ELF-1 (cell line): Measurements from ENCODE around the gene ASAP3.

Experiments
- DNase-seq: peaks from one replicate; pipeline ENCODE4 v3.0.0-alpha.2; 2016; ENCODE audit warnings: low read depth, low spot score

Gene ASAP3

DNA sequence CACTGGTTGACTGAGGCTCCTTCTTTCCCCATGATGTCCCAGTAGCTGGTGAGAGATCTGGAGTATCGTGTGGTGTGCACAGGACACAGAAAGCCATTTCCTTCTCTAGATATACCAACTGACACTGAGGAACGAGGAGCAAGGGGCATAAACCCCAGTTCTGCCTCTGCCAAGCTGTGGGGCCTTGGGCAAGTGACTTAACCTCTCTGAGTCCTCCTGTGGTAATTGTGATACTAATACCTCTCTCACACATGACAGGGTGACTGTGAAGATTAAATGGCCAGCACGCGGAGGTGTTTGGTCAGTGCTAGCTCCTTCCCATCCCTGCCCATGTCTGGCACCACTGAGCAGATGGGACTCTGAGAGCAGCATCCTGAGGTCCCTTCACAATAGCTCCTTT lies 33.1 kb downstream of the ASAP3 start:
- no peak for DNase-seq

DNA sequence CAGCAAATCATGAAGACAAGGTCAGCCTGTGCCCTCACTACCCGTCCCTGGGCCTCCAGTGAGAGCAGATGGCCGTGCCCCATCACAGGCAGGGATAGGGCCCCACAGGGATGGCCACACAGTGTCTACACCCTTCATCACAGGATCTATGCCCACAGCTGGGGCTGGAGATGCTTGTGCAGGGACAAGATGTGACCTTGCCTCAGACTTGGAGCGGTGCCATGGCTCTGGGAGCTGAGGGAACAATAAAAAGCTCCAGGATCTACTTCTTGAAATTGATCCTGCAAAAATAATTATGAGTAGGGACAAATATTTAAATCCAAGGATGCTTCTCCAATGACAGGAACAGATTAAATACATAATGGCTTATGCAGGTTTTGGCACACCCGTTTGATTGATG lies 34.0 kb downstream of the ASAP3 start:
- no peak for DNase-seq

DNA sequence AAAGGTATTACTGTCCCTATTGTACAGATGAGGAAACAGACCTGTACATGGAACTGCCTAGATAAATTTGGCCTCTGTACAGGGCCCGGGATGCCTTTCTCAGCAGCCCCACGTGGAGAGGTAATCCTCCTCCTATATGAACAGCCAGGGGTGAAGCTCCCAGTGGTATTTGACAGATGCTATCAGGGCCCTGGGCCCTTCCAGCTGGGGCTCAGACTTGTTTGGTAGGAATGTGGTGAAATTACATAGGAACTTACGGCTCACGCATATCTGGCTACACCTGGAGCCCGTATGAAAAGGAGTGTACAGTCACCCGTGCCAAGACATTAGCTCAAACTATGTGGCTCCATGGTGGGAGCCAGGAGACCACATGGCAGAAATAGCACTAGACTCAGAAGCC lies 34.7 kb downstream of the ASAP3 start:
- DNase-seq: peak; percentile 52

DNA sequence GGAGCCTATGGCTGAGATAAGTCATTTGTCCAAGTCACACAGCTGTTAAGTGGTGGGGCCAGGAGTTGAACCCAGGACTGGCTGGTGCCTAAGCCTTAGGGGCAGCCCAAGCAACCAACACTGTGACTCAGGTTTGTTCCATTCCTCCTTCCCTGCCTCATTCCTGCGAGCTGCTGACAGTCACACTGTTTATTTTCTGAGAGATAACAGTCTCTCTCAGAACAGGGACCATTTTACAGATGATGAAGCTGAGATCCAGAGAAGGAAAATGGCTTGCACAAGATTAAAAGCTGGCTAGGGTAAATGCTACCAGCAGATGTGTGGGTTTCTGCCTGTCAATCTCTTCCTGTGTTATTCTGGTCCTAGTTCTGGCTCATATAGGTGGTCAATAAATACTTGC lies 35.1 kb downstream of the ASAP3 start:
- DNase-seq: no peak

DNA sequence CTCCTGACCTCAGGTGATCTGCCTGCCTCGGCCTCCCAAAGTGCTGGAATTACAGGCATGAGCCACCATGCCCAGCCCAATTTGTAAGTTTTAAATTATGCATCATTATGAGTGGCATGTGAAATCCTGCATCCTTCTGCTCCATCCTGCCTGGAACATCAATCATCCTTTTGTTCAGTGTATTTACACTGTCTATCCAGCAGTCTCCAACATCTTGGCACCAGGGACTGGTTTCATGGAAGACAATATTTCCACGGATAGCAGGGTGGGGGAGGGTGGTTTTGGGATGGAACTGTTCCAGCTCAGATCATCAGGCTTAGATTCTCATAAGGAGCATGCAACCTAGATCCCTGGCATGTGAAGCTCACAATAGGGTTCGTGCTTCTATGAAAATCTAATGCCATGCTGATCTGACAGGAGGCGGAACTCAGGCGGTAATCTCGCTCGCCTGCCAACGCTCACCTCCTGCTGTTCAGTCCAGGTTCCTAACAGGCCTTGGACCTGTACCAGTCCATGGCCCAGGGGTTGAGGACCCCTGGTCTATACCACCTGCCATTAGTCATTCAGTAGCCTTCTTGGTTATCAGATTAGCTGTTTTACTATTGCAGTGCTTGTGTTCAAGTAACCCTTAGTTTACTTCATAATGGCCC lies 37.2 kb downstream of the ASAP3 start:
- no peak for DNase-seq

DNA sequence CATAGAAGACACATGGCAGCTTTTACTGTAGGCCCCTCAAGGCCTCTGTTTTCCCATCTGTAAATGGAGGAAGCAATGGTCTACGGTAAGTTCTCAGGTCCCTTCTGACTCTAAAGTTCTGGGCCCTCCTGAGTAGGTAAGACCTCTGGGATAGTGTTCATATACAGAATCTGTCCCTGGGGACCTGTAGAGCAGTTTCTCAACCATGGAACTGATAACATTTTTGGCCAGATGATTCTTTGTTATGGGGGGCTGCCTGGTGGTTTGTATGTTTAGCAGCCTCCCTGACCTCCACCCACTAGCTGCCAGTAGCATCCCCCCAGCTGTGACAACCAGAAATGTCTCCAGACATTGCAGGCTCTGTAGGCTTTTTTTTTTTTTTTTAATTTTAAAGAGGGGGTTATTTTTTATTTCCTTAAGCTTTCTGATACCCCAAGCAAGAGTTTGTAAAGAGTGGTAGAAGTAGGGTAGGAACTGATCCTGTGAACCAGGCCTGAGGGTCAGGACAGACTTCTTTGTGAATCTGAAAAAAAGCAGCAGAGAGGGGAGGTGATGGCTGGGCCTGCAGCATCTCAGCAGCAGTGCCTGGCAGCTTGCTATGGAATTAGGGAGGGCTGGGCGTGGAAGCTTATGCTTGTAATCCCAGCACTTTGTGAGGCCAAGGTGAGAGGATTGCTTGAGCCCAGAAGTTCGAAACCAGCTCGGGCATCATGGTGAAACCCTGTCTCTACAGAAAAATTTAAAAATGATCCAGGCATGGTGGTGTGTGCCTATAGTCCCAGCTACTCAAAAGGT lies 39.2 kb downstream of the ASAP3 start:
- no peak for DNase-seq

DNA sequence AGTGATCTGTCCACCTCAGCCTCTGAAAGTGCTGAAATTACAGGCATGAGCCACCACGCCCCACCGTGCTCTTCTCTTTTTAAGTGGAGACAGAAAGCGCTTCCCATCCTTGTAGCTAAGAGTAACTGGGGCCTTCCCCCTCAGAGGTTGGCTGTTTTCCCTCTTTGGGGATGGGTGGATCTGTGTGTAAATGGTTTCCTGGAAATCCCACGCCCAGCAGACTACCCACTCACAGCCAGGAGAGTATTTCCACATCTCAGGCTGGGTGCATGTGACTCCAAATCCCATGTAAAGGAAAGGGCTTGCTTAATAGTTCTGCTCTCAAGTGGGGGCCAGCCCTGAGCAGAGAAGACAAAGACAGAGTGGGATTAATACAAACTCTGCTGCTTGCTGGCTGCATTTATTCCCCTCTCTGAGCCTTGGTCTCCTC lies 39.9 kb downstream of the ASAP3 start:
- DNase-seq: no peak

DNA sequence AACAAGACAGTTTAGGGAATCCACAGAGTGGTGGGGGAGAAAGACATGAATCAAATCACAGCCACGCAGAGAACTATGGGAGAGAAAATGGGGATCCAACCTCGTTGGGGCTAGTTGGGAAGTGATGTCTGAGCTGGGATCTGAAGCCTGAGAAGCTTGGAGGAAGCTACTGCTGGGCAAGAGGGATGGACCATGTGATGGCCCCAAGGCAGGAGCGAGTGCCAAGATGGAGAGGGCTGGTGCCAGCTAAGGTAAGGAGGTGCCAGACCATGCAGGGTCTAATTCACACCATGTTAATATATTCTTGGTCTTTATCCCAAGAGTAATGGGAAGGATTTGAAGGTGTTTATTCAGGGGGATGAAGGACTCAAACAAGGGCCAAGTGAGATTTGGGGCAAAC lies 41.2 kb downstream of the ASAP3 start:
- no peak for DNase-seq

DNA sequence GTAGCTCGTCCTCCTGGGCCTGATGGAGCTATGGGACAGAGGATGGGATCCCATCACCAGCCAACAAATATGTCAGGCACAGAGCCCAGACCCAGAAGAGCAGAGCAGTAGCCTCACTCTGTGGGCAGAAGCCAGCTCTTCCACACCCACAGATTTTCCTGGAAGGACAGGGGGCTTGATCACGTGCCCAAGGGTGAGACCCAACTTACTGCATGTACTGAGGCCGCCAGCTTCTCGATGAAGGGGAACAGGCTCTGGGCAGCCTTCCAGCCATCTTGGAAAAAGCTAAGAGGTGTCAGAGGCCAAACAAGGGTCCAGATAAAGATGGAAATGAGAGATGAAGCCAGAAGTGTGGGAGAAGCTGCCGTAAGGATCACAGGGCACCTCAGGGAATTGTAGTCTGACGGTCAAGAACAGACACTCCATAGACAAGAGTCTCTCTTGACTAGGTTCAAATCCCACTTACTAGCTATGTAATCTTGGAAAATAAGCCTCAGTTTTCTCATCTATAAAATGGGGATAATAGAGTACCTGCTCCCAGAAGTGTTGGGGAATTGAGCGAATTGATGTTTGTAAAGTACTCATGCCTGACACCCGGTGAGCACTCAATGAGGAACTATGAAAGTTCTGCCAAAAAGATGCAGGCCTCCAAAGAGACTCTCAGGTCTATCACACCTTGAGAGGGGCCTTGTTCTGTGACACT lies 42.4 kb downstream of the ASAP3 start:
- DNase-seq: no peak

DNA sequence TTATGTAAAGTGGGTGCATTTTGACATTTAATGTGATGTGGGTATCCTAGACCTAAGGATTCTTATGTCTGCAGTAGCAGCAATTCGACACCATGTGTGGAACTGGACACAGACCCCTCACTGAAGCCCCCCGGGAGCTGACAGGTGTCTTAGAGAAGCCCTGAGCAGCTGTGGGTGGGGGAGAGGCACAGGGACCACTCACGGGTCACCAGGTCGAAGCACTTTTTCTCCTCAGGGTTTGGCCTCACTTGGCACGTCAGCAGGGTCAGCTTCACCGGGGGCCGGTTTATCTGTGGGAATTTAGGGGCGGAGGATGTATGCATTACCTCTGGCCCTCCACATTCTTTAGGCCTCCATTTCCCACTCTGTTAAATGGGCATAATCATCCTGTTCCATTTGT lies 45.4 kb downstream of the ASAP3 start:
- no peak for DNase-seq

DNA sequence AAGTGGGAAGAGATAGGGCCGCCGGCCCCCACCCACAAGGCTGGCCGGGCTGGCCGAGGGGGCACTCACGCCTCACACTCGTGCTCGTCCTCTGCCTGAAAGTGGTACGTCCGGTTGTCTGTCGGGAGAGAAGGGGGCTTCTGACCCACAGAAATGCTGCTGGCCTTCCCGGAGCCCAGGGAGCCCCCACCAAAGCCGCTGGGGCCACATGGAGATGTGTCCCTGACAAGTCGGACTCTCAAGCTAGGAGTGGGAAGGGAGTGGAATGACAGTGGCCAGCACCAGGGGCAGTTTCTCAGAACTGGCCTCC lies 46.7 kb downstream of the ASAP3 start:
- no peak for DNase-seq

DNA sequence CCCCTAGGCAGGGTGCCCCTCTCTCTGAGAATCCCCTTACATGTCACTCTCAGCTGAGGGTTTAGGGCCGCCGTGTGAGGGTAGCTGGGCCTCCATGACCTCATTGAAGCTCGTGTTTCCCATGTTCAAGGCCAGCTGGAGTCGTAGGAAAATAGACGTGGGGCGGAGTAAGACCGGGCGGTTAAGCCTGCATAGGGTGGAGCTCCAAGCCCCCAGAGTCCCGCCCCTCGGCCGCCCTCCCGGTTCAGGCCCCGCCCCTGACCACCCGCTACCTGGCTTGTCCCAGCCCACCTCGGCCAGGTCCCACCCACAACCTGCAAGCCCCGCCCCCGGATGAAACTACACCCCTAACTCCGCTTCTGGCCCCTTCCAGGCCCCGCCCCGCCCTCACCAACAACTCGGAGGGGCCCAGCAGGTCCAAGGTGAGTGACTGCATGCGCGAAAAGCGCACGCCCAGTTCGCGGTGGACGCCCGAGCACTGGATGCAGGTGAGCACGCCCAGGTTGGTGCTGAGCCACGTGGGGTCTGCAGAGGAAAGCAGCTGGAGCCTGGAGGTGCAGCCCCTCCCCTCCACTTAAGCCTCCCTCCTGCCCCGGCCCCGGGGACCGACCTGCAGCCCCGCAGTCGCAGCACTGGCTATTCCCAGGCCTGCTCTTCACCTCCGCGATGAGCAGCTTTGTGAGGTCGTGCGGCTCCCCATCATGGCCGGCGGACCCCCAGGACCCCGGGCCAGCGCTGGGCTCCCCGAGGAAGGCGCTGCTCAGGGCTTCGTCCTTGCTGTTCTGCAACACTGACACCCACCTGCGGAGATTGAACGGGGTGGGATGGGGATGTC lies 47.2 kb downstream of the ASAP3 start:
- DNase-seq: peak; percentile 81

DNA sequence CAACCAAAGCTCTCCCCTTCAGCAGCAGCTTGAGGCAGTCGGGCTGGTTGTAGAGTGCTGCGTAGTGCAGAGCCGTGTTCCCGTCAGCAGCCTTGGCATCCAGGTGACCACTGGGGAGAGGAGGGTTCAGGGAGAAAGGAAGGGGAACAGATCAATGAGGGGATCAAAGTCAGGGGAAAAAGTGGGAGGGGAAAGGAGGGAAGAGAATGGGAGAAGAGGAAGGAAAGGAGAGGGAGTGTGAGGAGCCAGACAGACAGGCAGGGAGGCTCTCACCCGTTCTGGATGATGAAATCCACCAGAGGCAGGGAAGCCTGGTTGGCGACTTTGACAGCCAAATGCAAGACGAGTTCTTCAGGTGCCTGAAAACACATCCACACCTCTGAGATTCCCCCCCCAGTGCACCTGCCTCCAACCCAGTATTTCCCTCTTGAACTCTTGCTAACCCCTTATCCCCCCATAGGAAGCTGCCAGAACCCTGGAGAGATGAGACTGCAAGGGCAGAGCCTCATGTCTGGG lies 49.7 kb downstream of the ASAP3 start:
- DNase-seq: no peak

DNA sequence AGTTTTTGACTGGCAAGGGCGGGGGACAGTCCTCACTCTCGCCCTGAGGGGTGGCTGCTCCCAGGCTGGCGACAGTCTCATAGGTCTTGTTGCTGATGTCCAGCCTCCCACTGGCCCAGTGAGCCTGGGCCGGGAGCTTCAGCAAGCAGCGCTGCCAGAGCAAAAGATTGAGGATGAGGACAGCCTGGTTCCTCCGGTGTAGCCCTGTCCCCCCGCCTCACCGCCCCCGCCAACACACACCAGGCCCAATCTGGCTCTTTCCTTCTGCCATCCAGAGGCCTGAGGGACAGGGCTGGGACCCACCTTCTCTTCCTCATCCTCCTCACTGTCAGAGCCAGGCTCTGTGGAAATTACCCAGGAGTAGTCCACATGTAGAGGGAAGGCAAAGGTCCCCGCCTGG lies 50.9 kb downstream of the ASAP3 start:
- no peak for DNase-seq

DNA sequence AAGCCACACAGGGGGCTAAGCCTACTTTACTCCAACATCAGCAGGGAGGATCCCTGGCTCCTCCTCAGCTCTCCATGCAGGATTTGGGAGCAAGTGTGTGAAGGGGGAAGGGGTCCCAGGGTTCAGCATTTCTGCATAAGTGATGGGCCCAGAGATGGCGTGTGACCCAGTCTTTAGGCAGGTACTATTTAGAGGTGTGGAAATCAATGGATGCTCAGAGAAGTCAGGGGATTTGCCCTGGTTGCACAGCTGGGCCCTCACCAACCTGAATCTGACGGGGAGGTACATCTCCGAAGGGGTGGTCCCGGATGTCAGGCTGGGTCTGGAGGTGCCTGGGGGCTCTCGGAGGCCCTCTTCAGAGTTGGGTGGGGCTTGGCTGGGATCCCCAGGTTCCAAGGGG lies 52.5 kb downstream of the ASAP3 start:
- no peak for DNase-seq

DNA sequence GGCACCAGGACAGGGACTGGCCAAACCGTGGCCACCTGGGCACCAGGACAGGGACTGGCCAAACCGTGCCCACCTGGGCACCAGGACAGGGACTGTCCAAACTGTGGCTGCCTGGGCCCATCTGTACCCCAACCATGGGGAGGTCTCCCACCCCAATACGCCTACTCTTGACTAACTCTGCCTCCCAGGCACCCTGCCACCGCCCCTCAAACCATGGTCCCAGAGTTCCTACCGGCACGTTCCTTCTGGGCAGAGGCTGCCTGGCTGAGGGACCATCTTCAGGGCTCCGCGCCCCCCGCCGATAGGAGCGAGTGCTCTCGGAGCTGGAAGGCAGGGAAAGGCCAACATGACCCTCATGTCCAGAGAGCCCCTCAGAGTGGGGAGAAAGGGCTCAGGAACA lies 53.2 kb downstream of the ASAP3 start:
- no peak for DNase-seq

DNA sequence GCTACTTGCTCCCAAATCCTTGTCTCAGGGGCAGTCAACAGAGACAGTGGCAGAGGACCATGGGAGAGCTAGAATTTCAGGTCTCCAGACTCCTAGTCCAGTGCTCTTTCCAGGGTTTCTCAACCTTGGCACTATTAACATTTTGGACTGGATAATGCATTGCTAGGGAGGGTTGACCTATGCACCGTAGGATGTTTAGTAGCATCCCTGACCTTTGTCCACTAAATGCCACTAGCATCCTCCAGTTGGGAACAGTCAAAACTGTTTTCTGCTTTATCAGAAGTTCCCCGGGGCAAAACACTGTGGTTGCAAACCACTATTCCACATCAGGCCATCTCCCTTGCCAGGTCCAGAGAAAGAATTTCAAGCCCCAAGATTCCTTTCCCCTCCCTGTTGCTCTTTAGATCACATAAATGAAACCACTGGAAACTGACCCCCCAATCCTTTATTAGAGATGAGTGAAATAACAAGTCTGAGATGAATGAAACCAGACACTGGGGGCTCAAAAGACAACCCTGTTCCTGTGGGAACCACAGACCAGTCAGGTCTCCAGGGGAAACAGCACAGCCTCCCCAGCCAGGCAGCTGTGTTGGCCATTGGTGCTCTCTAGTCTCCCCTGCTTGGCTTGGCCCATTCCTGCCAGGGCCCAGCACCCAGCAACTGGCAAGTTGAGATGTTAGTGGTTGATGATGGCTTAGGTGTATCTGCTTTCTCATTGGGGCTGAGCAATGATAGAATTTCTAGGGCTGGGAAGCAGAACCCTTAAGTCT lies 55.7 kb downstream of the ASAP3 start:
- DNase-seq: no peak

DNA sequence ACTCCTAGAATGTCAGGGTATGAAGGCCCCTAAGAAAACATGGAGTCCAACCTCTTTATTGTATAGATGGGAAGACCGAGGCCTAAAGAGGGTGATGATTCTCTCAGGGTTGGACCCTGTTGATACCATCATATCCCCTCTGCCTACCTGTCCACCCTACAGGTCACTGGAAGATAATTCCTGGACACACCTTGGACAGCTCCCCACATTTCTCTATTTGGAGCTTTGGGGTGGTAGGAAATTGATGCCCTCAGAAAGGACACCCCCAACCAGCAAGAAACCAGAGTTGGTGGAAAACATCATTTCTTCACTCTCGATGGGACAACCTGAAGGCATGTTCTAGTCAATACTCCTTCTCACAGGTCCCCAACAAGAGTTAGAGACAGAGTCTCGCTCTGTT lies 56.4 kb downstream of the ASAP3 start:
- DNase-seq: no peak

DNA sequence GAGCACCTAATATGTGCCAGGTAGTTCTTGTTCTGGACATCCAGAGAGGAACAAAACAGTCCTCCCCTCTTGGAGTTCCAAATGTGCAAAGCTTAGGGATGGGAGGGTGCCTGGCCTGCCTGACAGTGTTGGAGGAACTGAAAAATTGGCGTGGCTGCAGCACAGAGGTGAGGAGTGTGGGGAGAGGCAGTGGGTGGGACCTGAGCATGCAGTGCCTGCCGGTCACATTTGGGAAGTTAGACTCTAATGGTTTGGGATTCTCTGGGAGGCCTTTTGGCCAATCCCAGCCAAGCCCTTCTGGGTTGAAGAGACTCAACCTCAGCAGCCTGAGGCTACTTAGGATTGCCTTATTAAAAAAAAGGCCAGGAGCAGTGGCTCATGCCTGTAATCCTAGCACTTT lies 57.2 kb downstream of the ASAP3 start:
- no peak for DNase-seq

DNA sequence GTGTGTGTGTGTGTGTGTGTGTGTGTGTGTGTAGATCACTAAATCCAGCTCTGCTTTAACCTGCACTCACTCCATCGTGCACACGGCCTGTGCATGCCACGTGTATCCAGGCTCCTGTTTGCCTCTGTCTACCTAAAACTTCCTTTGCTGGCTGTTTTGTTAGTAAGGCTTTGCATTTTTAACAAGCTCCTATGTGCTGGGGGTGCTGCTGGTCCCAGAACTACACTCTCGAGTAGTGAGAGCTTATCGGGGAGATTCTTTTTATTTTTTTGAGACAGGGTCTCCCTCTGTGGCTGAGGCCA lies 58.8 kb downstream of the ASAP3 start:
- DNase-seq: no peak
